Smooth muscle cell (in vitro differentiated cells): ENCODE measurements around the gene PCBP2. TPM values are rescaled to one million over a fixed set of nuclear protein-coding genes. Genes with fewer than 3 reads are reported as not detected.

Experiments
- DNase-seq: peaks from one replicate; lab custom pipeline; 2025; ENCODE audit not compliant: unreplicated experiment; lab: John Stamatoyannopoulos, UW
- H2AFZ ChIP-seq: fragments of 200-600 bp; sonication (generic); 2 replicates; pipeline ENCODE4 v1.6.0; 2016; ENCODE audit warnings: antibody characterized with exemption, low read depth, mild to moderate bottlenecking
- H3F3A ChIP-seq: fragments of 200-600 bp; sonication (generic); 2 replicates; pipeline ENCODE4 v1.6.0; 2017; ENCODE audit warnings: antibody characterized with exemption, low read depth
- H3K27ac ChIP-seq: fragments of 200-600 bp; sonication (generic); 2 replicates; pipeline ENCODE4 v1.5.1; 2016; ENCODE audit warnings: low read depth, mild to moderate bottlenecking
- H3K27me3 ChIP-seq: fragments of 200-600 bp; sonication (generic); 2 replicates; pipeline ENCODE4 v1.6.1; 2016; ENCODE audit warnings: low read depth, mild to moderate bottlenecking
- H3K36me3 ChIP-seq: fragments of 200-600 bp; sonication (generic); 2 replicates; pipeline ENCODE4 v1.5.1; 2016; ENCODE audit warnings: low read depth
- H3K4me1 ChIP-seq: fragments of 200-600 bp; sonication (generic); 2 replicates; pipeline ENCODE4 v1.5.1; 2016; ENCODE audit warnings: low read depth
- H3K4me2 ChIP-seq: fragments of 200-600 bp; sonication (generic); 2 replicates; pipeline ENCODE4 v1.6.0; 2016; ENCODE audit warnings: mild to moderate bottlenecking
- H3K4me3 ChIP-seq: fragments of 200-600 bp; sonication (generic); 2 replicates; pipeline ENCODE4 v1.5.1; 2016; ENCODE audit warnings: mild to moderate bottlenecking
- H3K79me2 ChIP-seq: fragments of 200-600 bp; sonication (generic); 2 replicates; pipeline ENCODE4 v1.6.0; 2016; ENCODE audit warnings: low read depth, mild to moderate bottlenecking
- H3K9ac ChIP-seq: fragments of 200-600 bp; sonication (generic); 2 replicates; pipeline ENCODE4 v1.6.0; 2016; ENCODE audit warnings: low read depth
- H3K9me3 ChIP-seq: fragments of 200-600 bp; sonication (generic); replicated peaks from 2 replicates; pipeline ENCODE4 v1.5.1; 2016; ENCODE audit warnings: low read depth
- H4K20me1 ChIP-seq: fragments of 200-600 bp; sonication (generic); 2 replicates; pipeline ENCODE4 v1.6.0; 2016; ENCODE audit warnings: low read depth
- WGBS: methylation state at CpG from one replicate; pipeline ENCODE4 v1.1.7; 2016; ENCODE audit warnings: low lambda C conversion rate; 5-methylcytosine and 5-hydroxymethylcytosine counted together
- polyA plus RNA-seq: library from polyadenylated mRNA; unstranded; fragments of >200 nt; fragmentation: Nextera tagmentation; extraction: Ambion mirVana; gene quantifications from 2 replicates; pipeline ENCODE4 v1.2.1, GENCODE V29; 2016
- total RNA-seq: library from RNA; depleted of rRNA; stranded (reverse); fragments of >200 nt; gene quantifications from 2 replicates; pipeline ENCODE4 v1.2.3, GENCODE V29; 2014
- TF ChIP-seq, protein P1 (sequence below): fragments of 200-600 bp; sonication (generic); IDR thresholded peaks from 2 replicates; pipeline ENCODE4 v1.5.1; 2017; ENCODE audit warnings: borderline replicate concordance, mild to moderate bottlenecking, antibody characterized with exemption; ENCODE audit not compliant: insufficient read depth, poor library complexity, severe bottlenecking

Gene PCBP2
- total and polyA plus RNA-seq, 2 experiments from 2014 or later: 90.8 to 306 TPM

DNA sequence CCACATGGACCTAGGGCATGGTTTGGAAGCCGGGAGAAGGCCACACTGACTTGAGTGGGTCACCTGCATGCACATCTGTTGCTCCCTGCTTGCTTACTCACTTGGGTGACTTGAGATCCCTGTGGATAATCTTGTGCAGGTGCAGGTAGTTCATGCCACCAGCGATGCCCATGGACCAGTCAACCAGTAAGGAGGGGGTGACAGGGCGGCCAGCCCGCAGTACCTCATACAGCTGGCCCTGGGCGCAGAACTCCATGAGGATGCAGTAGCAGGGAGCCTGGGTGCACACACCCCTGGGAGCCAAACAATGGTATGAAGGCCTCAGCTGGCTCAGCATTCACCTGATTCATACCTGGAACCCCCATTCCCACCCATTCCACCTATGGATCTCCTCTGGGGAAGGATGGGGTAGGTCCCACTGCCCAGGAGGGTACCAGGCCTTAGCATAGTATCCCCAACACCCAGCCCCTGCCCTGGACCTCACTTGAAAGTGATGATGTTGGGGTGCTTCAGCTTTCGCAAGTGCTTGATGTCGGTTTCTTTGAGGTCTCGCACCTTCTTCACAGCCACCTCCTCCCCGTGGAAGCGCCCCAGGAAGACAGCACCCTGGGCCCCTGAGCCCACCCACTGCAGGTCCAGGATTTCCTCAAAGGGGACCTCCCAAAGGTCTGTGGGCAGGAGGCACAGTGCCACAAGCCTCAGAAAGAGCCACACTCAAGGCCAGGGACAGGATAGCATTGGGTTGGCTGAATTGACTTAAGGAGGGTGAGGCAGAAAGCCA, 34.2 kb downstream of the PCBP2 start:
- DNase-seq: no peak
- H3K27me3 ChIP-seq: no peaks in the 10 kb centered on the region
- no peak overlapping the region for H2AFZ ChIP-seq
- 97% methylated on average over 10 of the region's 10 CpGs for WGBS
- peaks cover 5% of the 10 kb centered on the region for H3K79me2 ChIP-seq
- no peaks in the 10 kb centered on the region for H3K36me3 ChIP-seq
- H3F3A ChIP-seq: peaks cover 24% of the 10 kb centered on the region
- H3K27ac ChIP-seq: no peak overlapping the region
- H3K4me2 ChIP-seq: no peak overlapping the region
- H3K9me3 ChIP-seq: no peaks in the 10 kb centered on the region
- H3K4me3 ChIP-seq: no peak overlapping the region
- no peaks in the 10 kb centered on the region for H3K4me1 ChIP-seq
- H4K20me1 ChIP-seq: peaks cover 84% of the 10 kb centered on the region
- TF ChIP-seq, protein P1, sequence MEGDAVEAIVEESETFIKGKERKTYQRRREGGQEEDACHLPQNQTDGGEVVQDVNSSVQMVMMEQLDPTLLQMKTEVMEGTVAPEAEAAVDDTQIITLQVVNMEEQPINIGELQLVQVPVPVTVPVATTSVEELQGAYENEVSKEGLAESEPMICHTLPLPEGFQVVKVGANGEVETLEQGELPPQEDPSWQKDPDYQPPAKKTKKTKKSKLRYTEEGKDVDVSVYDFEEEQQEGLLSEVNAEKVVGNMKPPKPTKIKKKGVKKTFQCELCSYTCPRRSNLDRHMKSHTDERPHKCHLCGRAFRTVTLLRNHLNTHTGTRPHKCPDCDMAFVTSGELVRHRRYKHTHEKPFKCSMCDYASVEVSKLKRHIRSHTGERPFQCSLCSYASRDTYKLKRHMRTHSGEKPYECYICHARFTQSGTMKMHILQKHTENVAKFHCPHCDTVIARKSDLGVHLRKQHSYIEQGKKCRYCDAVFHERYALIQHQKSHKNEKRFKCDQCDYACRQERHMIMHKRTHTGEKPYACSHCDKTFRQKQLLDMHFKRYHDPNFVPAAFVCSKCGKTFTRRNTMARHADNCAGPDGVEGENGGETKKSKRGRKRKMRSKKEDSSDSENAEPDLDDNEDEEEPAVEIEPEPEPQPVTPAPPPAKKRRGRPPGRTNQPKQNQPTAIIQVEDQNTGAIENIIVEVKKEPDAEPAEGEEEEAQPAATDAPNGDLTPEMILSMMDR: no peak
- H3K9ac ChIP-seq: no peak overlapping the region

DNA sequence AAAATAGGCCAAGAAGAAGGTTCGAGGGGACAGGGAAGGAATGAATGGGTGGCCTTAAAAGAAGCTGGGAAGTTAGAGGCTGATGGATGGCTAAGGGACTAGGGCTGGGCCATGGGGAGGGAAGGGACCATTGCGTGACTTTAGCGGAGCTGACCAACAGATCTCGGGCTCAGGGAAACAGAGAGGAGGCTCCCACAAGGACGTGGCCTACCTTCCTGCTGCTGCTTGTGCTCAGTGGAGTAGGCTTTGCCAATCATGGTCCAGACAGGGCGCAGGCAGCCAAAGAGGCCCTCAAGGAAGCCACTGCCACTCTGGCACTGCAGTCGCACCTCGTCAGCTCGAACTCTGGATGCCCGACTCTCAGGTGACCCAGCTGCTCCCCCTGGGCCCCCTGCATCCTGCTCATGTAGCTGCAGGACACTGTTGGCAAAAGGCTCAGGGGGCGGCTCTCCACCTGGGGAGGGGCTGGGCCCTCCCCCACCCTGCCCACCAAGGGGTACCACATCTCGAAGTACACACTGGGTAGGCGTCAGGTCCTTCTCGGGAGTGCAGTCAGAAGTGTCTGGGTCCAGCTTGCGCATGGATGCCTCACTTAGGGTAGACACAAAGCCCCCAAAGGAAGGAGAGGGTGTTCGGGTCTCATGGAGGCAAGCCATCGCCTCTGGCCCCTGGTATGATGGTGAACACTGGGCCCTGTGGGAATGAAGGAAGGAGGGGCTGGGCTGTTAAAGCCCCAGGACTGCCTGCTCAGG, 35.0 kb downstream of the PCBP2 start:
- no peak overlapping the region for H3K9ac ChIP-seq
- no peak overlapping the region for H3K4me3 ChIP-seq
- peaks cover 77% of the 10 kb centered on the region for H4K20me1 ChIP-seq
- H3K4me1 ChIP-seq: peaks cover 4% of the 10 kb centered on the region
- H3K79me2 ChIP-seq: peaks cover 5% of the 10 kb centered on the region
- DNase-seq: no peak
- H3F3A ChIP-seq: peaks cover 23% of the 10 kb centered on the region
- H3K9me3 ChIP-seq: no peaks in the 10 kb centered on the region
- H3K27ac ChIP-seq: no peak overlapping the region
- H3K4me2 ChIP-seq: no peak overlapping the region
- TF ChIP-seq, protein P1: no peak
- 90% methylated on average over 17 of the region's 17 CpGs for WGBS
- H3K27me3 ChIP-seq: no peaks in the 10 kb centered on the region
- H2AFZ ChIP-seq: no peak overlapping the region
- no peaks in the 10 kb centered on the region for H3K36me3 ChIP-seq

DNA sequence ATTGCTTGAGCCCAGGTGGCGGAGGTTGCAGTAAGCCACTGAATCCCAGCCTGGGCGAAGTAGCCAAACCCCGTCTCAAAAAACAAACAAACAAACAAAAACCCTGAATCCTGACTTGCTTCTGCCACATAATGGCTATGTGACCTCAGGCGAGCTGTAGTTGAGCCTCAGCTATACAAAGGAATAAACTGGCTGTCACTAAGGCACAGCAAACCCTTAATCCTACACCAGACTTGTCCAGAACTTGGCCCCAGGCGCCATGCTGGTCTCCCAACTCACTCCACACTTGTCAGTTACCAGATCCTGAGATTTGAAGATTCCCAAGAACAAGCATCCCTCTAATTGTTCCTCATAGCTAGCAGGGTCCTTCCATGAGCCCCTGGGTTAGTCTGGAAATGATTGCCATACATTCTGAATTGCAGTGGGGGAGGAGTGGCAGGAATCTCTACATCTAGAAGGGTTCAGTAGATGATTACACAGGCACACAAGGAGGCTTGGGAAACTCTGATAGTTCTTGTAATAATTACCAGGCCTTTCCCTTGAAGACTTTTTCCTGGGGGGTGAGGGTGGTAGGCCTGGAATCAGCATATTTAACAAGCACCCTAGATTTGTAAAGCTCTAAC, 37.5 kb downstream of the PCBP2 start:
- H3K4me2 ChIP-seq: no peak overlapping the region
- no peak overlapping the region for H3K4me3 ChIP-seq
- TF ChIP-seq, protein P1: no peak
- H4K20me1 ChIP-seq: peaks cover 52% of the 10 kb centered on the region
- H3K79me2 ChIP-seq: peaks cover 7% of the 10 kb centered on the region
- no peak for DNase-seq
- no peak overlapping the region for H3K9ac ChIP-seq
- H2AFZ ChIP-seq: no peak overlapping the region
- no peaks in the 10 kb centered on the region for H3K9me3 ChIP-seq
- 87% methylated on average over 5 of the region's 5 CpGs for WGBS
- no peak overlapping the region for H3K27ac ChIP-seq
- peaks cover 17% of the 10 kb centered on the region for H3F3A ChIP-seq
- H3K27me3 ChIP-seq: no peaks in the 10 kb centered on the region
- H3K36me3 ChIP-seq: no peaks in the 10 kb centered on the region
- peaks cover 18% of the 10 kb centered on the region for H3K4me1 ChIP-seq
